ENCODE measurements around the gene DDA1.
A peak's percentile ranks its signal among the peaks of the same experiment; 100 is the strongest.

DDA1 gene

DNA sequence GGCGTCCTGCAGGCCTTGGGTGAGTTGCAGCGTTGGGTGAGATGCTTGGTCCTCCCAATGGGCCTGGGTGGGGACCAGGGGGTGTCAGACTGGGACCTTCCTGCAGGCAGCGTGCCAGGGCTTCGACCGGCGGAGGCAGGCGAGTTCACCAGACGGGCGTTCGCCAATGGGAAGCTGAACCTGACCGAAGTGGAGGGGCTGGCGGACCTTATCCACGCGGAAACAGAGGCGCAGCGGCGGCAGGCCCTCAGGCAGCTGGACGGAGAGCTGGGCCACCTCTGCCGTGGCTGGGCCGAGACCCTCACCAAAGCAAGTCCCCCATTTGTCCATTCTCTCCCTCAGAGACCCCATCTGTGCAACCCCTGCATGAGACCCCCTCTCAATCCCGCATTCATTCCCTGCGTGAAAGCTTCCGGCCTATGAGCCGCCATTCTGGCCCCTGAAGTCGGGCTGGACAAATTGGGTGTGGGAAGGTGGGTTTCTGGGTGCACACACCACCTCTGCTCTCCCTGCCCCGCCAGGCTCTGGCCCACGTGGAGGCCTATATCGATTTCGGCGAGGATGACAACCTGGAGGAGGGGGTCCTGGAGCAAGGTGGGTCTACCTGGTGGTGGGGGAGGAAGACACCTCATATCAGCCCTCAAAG is 29.2 kb downstream of the DDA1 start:
- Histone ChIP-seq H3K27ac (no peak overlapping the region), H3K9ac (ENCODE audit: insufficient read length) (peak overlapping the region; percentile 82)
- no peak for DNase-seq (ENCODE audit: low read depth, low spot score)

DNA sequence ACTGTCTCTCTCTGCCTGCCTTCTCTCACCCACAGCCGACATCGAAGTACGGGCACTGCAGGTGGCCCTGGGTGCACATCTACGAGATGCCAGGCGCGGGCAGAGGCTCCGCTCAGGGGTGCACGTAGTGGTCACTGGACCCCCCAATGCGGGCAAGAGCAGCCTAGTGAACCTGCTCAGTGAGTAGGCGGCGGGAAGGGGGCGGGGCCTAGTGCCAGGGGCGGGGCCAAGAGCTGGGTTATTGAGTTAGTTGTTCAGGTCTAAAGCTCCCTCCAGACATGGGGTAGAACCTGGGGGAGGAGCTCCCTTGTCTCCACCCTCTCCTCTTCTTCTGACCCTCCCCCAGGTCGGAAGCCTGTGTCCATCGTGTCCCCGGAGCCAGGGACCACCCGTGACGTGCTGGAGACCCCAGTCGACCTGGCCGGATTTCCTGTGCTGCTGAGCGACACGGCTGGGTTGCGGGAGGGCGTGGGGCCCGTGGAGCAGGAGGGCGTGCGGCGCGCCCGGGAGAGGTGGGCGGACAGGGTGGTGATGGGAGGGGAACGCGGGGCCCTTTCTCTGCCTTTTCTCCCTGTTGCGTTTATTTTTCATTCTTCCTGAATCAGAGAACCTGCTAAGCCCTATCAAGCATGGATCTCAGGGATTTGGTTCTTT is 29.9 kb downstream of the DDA1 start:
- Histone ChIP-seq H3K36me3 (ENCODE audit: insufficient read depth, low read length) (no peaks in the 10 kb centered on the region; the same call in 1 of the 2 replicates), H3K9ac (ENCODE audit: insufficient read length) (no peak overlapping the region), H3K4me3 (no peak overlapping the region), H3K9me3 (ENCODE audit: low read depth, low read length) (no peaks in the 10 kb centered on the region), H3K27ac (no peak overlapping the region)
- no peak for DNase-seq (ENCODE audit: low read depth, low spot score)
- TF ChIP-seq POLR2AphosphoS5 (IDR thresholded peaks at IDR 0.05; ENCODE audit: borderline replicate concordance, low read depth, low read length), result no peak
- no peak for TF ChIP-seq FOXP2 (optimal IDR thresholded peaks at IDR 0.05; ENCODE audit: control extremely low read depth, extremely low read length, insufficient read depth)
- TF ChIP-seq EZH2 (IDR thresholded peaks at IDR 0.05), result no peak

More for the DNA sequence above, 29.2 kb downstream of the DDA1 start:
- no peaks in the 10 kb centered on the region; the same call in 1 of the 2 replicates for H3K36me3 ChIP-seq (ENCODE audit: insufficient read depth, low read length)
- H3K9me3 ChIP-seq (ENCODE audit: low read depth, low read length), result no peaks in the 10 kb centered on the region
- peak overlapping the region; percentile 94 for H3K4me3 ChIP-seq
- no peak for TF ChIP-seq FOXP2 (optimal IDR thresholded peaks at IDR 0.05; ENCODE audit: control extremely low read depth, extremely low read length, insufficient read depth)
- TF ChIP-seq POLR2AphosphoS5 (IDR thresholded peaks at IDR 0.05; ENCODE audit: borderline replicate concordance, low read depth, low read length), result no peak
- TF ChIP-seq EZH2 (IDR thresholded peaks at IDR 0.05), result no peak

DNA sequence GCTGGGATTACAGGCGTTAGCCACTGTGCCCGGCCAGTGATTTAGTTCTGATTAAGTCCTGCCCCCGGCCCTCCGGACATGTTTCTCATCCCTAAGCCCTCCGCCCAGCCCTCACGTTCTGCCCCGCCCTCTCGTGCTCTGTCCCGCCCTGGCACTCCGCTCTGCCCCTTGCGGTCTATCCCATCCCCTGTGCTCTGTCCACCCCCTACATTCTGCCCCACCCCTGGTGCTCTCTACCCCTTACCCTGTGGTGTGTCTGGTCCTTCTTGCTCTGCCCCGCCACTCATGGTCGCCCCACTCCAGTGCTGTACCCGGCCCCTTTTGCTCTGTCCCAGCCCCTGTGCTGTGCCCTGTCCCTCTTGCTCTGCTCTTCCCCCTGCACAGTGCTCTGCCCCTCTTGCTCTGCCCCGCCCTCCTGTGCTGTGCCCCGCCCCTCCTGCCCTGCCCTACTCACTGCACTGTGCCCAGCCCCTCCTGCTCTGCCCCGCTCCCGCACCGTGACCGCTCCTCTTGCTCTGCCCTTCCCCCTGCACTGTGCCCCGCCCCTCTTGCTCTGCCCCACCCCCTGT is 31.0 kb downstream of the DDA1 start:
- Histone ChIP-seq H3K36me3 (ENCODE audit: insufficient read depth, low read length) (no peaks in the 10 kb centered on the region; the same call in 1 of the 2 replicates), H3K9me3 (ENCODE audit: low read depth, low read length) (no peaks in the 10 kb centered on the region), H3K4me3 (no peak overlapping the region), H3K9ac (ENCODE audit: insufficient read length) (no peak overlapping the region), H3K27ac (no peak overlapping the region)
- TF ChIP-seq FOXP2 (optimal IDR thresholded peaks at IDR 0.05; ENCODE audit: control extremely low read depth, extremely low read length, insufficient read depth), result no peak
- TF ChIP-seq POLR2AphosphoS5 (IDR thresholded peaks at IDR 0.05; ENCODE audit: borderline replicate concordance, low read depth, low read length), result no peak
- no peak for TF ChIP-seq EZH2 (IDR thresholded peaks at IDR 0.05)
- DNase-seq (ENCODE audit: low read depth, low spot score), result no peak

DNA sequence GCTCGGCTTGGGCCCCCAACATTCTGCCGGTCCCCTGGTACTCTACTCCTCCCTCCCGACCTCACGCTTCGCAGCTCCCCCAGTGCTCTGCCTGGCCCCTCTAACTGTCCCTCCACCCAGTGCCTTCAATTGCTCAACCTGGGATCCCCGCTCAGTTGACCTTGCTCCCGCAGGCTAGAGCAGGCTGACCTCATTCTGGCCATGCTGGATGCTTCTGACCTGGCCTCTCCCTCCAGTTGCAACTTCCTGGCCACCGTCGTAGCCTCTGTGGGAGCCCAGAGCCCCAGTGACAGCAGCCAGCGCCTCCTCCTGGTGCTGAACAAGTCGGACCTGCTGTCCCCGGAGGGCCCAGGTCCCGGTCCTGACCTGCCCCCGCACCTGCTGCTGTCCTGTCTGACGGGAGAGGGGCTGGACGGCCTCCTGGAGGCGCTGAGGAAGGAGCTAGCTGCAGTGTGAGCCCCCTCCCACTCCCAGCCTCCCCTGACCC is 31.6 kb downstream of the DDA1 start:
- Histone ChIP-seq H3K27ac (no peak overlapping the region), H3K9ac (ENCODE audit: insufficient read length) (no peak overlapping the region), H3K4me3 (no peak overlapping the region), H3K36me3 (ENCODE audit: insufficient read depth, low read length) (no peaks in the 10 kb centered on the region; the same call in 1 of the 2 replicates), H3K9me3 (ENCODE audit: low read depth, low read length) (no peaks in the 10 kb centered on the region)
- no peak for DNase-seq (ENCODE audit: low read depth, low spot score)
- no peak for TF ChIP-seq FOXP2 (optimal IDR thresholded peaks at IDR 0.05; ENCODE audit: control extremely low read depth, extremely low read length, insufficient read depth)
- TF ChIP-seq EZH2 (IDR thresholded peaks at IDR 0.05), result no peak
- no peak for TF ChIP-seq POLR2AphosphoS5 (IDR thresholded peaks at IDR 0.05; ENCODE audit: borderline replicate concordance, low read depth, low read length)

DNA sequence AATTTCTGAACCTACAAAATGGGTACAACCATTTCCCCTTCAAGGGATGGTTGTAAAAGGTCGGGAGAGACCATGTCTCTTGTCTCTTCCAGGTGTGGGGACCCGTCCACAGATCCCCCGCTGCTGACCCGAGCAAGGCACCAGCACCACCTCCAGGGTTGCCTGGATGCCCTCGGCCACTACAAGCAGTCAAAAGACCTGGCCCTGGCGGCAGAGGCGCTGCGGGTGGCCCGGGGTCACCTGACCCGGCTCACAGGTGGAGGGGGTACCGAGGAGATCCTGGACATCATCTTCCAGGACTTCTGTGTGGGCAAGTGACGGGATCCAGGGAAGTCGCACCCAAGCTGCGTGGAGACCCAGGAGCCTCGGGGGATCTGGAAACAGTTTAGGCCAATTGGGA is 32.0 kb downstream of the DDA1 start:
- Histone ChIP-seq H3K9me3 (ENCODE audit: low read depth, low read length) (no peaks in the 10 kb centered on the region), H3K27ac (no peak overlapping the region), H3K36me3 (ENCODE audit: insufficient read depth, low read length) (no peaks in the 10 kb centered on the region; the same call in 1 of the 2 replicates), H3K4me3 (no peak overlapping the region), H3K9ac (ENCODE audit: insufficient read length) (no peak overlapping the region)
- no peak for DNase-seq (ENCODE audit: low read depth, low spot score)
- no peak for TF ChIP-seq EZH2 (IDR thresholded peaks at IDR 0.05)
- TF ChIP-seq FOXP2 (optimal IDR thresholded peaks at IDR 0.05; ENCODE audit: control extremely low read depth, extremely low read length, insufficient read depth), result no peak
- no peak for TF ChIP-seq POLR2AphosphoS5 (IDR thresholded peaks at IDR 0.05; ENCODE audit: borderline replicate concordance, low read depth, low read length)

DNA sequence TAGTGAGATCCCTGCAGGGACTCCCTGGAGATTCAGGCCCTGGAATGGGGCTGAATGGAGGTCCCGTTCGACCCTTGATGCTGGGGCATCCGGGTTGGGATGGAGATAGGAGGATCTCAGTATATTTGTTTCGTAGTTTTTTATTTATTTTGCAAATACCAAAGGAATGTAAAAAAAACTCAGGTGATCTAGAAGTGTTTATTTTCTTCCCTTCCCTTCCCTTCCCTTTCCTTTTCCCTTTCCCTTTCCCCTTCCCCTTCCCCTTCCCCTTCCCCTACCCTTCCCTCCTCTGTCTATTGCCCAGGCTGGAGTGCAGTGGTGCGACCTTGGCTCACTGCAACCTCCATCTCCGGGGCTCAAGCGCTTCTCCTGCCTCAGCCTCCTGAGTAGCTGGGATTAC is 32.5 kb downstream of the DDA1 start:
- TF ChIP-seq POLR2AphosphoS5 (IDR thresholded peaks at IDR 0.05; ENCODE audit: borderline replicate concordance, low read depth, low read length) (no peak), EZH2 (IDR thresholded peaks at IDR 0.05) (no peak), FOXP2 (optimal IDR thresholded peaks at IDR 0.05; ENCODE audit: control extremely low read depth, extremely low read length, insufficient read depth) (no peak)
- Histone ChIP-seq H3K4me3 (no peak overlapping the region), H3K9me3 (ENCODE audit: low read depth, low read length) (no peaks in the 10 kb centered on the region), H3K36me3 (ENCODE audit: insufficient read depth, low read length) (no peaks in the 10 kb centered on the region; the same call in 1 of the 2 replicates), H3K27ac (no peak overlapping the region), H3K9ac (ENCODE audit: insufficient read length) (no peak overlapping the region)
- no peak for DNase-seq (ENCODE audit: low read depth, low spot score)

DNA sequence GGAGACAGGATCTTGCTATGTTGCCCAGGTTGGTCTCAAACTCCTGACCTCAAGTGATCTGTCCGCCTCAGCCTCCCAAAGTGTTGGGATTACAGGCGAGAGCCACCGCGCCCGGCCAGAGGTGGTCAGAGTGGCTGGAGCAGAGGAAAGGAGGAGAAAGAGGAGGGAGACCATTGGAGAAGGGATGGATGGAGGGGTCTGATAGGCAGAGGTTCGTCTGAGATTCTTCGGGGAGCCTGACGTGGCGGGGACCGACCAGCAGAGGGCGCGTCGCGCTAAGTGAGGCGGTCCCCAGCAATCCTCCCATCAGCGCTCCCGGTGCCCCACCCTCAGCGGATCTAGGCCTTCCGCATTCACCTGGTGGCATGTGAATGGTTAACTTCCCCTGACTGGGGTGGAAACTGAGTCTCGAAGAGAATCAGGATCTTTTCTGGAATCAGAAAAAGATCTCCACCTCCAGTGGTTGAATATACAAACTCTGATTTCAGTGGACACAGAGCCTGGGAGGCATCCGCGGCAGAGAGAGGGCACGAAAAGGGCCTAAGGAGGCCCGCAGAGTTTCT is 36.8 kb downstream of the DDA1 start:
- no peaks in the 10 kb centered on the region; the same call in 1 of the 2 replicates for H3K36me3 ChIP-seq (ENCODE audit: insufficient read depth, low read length)
- no peak for DNase-seq (ENCODE audit: low read depth, low spot score)
- H3K9ac ChIP-seq (ENCODE audit: insufficient read length), result no peak overlapping the region
- H3K4me3 ChIP-seq, result no peak overlapping the region
- H3K27ac ChIP-seq, result no peak overlapping the region
- no peaks in the 10 kb centered on the region for H3K9me3 ChIP-seq (ENCODE audit: low read depth, low read length)
- TF ChIP-seq POLR2AphosphoS5 (IDR thresholded peaks at IDR 0.05; ENCODE audit: borderline replicate concordance, low read depth, low read length), result no peak
- no peak for TF ChIP-seq FOXP2 (optimal IDR thresholded peaks at IDR 0.05; ENCODE audit: control extremely low read depth, extremely low read length, insufficient read depth)
- no peak for TF ChIP-seq EZH2 (IDR thresholded peaks at IDR 0.05)

DNA sequence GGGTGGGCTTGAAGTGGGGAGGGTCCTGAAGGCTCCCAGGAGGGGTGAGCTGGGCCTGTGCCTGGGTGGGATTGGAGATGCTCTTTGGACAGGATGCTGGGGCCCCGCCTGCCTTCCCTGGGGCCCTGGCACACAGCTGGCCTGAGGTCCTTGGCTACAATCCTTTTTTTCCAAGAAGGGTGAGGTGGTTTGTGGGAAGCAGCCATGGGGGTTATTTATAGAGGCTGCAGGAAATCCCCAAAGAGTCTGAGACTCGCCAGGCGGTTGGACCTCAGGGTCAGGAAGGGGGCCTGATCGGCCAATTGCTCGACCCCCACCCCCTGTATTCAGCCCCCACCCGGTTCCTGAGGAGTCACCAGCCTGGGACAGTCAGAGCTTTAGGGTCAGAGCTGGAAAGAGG is 38.0 kb downstream of the DDA1 start:
- Histone ChIP-seq H3K27ac (no peak overlapping the region), H3K9ac (ENCODE audit: insufficient read length) (no peak overlapping the region), H3K9me3 (ENCODE audit: low read depth, low read length) (no peaks in the 10 kb centered on the region), H3K4me3 (no peak overlapping the region), H3K36me3 (ENCODE audit: insufficient read depth, low read length) (no peaks in the 10 kb centered on the region)
- no peak for DNase-seq (ENCODE audit: low read depth, low spot score)
- no peak for TF ChIP-seq EZH2 (IDR thresholded peaks at IDR 0.05)
- TF ChIP-seq FOXP2 (optimal IDR thresholded peaks at IDR 0.05; ENCODE audit: control extremely low read depth, extremely low read length, insufficient read depth), result no peak
- no peak for TF ChIP-seq POLR2AphosphoS5 (IDR thresholded peaks at IDR 0.05; ENCODE audit: borderline replicate concordance, low read depth, low read length)

Measured in SK-N-MC (cell line).